Esophagus muscularis mucosa (tissue), 4 donors: Measurements from ENCODE around the gene BICC1. TPM values are rescaled to one million over a fixed set of nuclear protein-coding genes. Genes with fewer than 3 reads are reported as not detected.

Experiments
- DNase-seq: peaks from one replicate; pipeline ENCODE4 v3.0.0-alpha.2; 2017; ENCODE audit errors: extremely low spot score
- H3K27ac ChIP-seq, 4 donors: fragments of 200-600 bp; sonication (generic); replicated peaks in 1 of 4; 1 replicate in 3 of 4; 2 replicates in 1 of 4; pipeline ENCODE4 v1.5.1; 2016 to 2019; ENCODE audit warnings: mild to moderate bottlenecking in 1 of 4
- H3K27me3 ChIP-seq, 4 donors: fragments of 200-600 bp; sonication (generic); one replicate each; pipeline versions ENCODE4 v1.5.1 to v1.6.0; 2016 to 2019
- H3K36me3 ChIP-seq, 4 donors: fragments of 200-600 bp; sonication (generic); one replicate each; pipeline ENCODE4 v1.5.1; 2016 to 2019
- H3K4me1 ChIP-seq, 4 donors: fragments of 200-600 bp; sonication (generic); one replicate each; pipeline ENCODE4 v1.5.1; 2016 to 2019
- H3K4me3 ChIP-seq, 4 donors: fragments of 200-600 bp; sonication (generic); 1 replicate in 2 of 4; 2 replicates in 2 of 4; pipeline ENCODE4 v1.5.1; 2016 to 2019; ENCODE audit warnings: mild to moderate bottlenecking in 4 of 4, moderate library complexity in 1 of 4
- H3K9me3 ChIP-seq, 4 donors: fragments of 200-600 bp; sonication (generic); 1 replicate in 3 of 4; 2 replicates in 1 of 4; pipeline ENCODE4 v1.5.1; 2016 to 2019
- CTCF ChIP-seq, 3 experiments: fragments of 200-600 bp in 2 of 3; fragments of 450-650 bp in 1 of 3; sonication (generic) in 2 of 3; IDR thresholded peaks; one replicate each; pipeline ENCODE4 v1.5.1; 2017 to 2019; ENCODE audit warnings: antibody characterized with exemption in 3 of 3, mild to moderate bottlenecking in 2 of 3, moderate library complexity in 1 of 3
- EP300 ChIP-seq: sonication (generic); formaldehyde crosslinking; IDR thresholded peaks from one replicate; pipeline ENCODE4 v1.6.1; 2017; ENCODE audit warnings: antibody characterized with exemption
- POLR2A ChIP-seq: fragments of 450-650 bp; IDR thresholded peaks from one replicate; pipeline ENCODE4 v1.6.1; 2017; ENCODE audit warnings: antibody characterized with exemption, moderate library complexity, mild to moderate bottlenecking, low read depth
- POLR2AphosphoS5 ChIP-seq, 2 donors: sonication (generic); formaldehyde crosslinking; IDR thresholded peaks; one replicate each; pipeline ENCODE4 v1.6.1; 2017; ENCODE audit warnings: antibody characterized with exemption in 2 of 2
- WGBS: methylation state at CpG from one replicate; pipeline ENCODE4 v1.1.5; 2018; 5-methylcytosine and 5-hydroxymethylcytosine counted together
- intact Hi-C: fragments of 100-400 bp; cut with DNase I; formaldehyde crosslinking; loops from one replicate; pipeline ENCODE4 v1.15.1; 2023
- total RNA-seq, 4 donors: library from RNA; depleted of rRNA; stranded (reverse); fragments of >200 nt; gene quantifications; one replicate each; pipeline versions ENCODE4 v1.1.0 to v1.2.1, GENCODE V29; 2016

The BICC1 gene
- total RNA-seq, 4 donors from 2014 or later: 19.1 to 24.9 (median 20.5) TPM

- Histone ChIP-seq H3K4me3 (no peak overlapping the region), H3K36me3 (no peaks in the 10 kb centered on the region), H3K27ac (no peak overlapping the region), H3K4me1 (peaks cover 0 to 17% (median 14%) of the 10 kb centered on the region in 4 donors), H3K27me3 (no peaks in the 10 kb centered on the region), H3K9me3 (peaks cover 0 to 15% (median 0%) of the 10 kb centered on the region in 4 donors)
- DNase-seq: no peak
- WGBS: 68% methylated on average over 1 of the region's 1 CpG
- TF ChIP-seq EP300 (no peak), CTCF (IDR thresholded peaks at IDR 0.05) (no peak), POLR2A (no peak), POLR2AphosphoS5 (IDR thresholded peaks at IDR 0.05) (no peak)
- intact Hi-C loops: loop anchor here (5.0 kb wide), 1 partner anchor 497 kb away; the partner anchor contains the start of genes CISD1 and IPMK
These were observed 251.5 kb downstream of the BICC1 start for GRCh38 chr10:58764087-58764747.

- intact Hi-C loops: no loop called here
- H3K27me3 ChIP-seq: no peaks in the 10 kb centered on the region
- peaks cover 0 to 17% (median 14%) of the 10 kb centered on the region in 4 donors for H3K4me1 ChIP-seq
- TF ChIP-seq POLR2A (no peak), EP300 (no peak), POLR2AphosphoS5 (IDR thresholded peaks at IDR 0.05) (no peak), CTCF (IDR thresholded peaks at IDR 0.05) (no peak)
- H3K9me3 ChIP-seq: peaks cover 0 to 15% (median 0%) of the 10 kb centered on the region in 4 donors
- no peak for DNase-seq
- H3K36me3 ChIP-seq: no peaks in the 10 kb centered on the region
- 74% methylated on average over 3 of the region's 3 CpGs for WGBS
- H3K27ac ChIP-seq: no peak overlapping the region
- H3K4me3 ChIP-seq: no peak overlapping the region
These were observed 253.2 kb downstream of the BICC1 start for GRCh38 chr10:58765910-58766309.

- TF ChIP-seq POLR2A (no peak), CTCF (IDR thresholded peaks at IDR 0.05) (no peak), EP300 (no peak), POLR2AphosphoS5 (IDR thresholded peaks at IDR 0.05) (no peak)
- intact Hi-C loops: no loop called here
- no peak overlapping the region for H3K27ac ChIP-seq
- WGBS: 91% methylated on average over 4 of the region's 4 CpGs
- H3K4me3 ChIP-seq: no peak overlapping the region
- H3K27me3 ChIP-seq: no peaks in the 10 kb centered on the region
- peaks cover 0 to 15% (median 0%) of the 10 kb centered on the region in 4 donors for H3K9me3 ChIP-seq
- DNase-seq: no peak
- H3K4me1 ChIP-seq: peaks cover 0 to 24% (median 16%) of the 10 kb centered on the region in 4 donors
- no peaks in the 10 kb centered on the region for H3K36me3 ChIP-seq
These were observed 255.0 kb downstream of the BICC1 start for GRCh38 chr10:58767652-58768051.

- intact Hi-C loops: loop anchor here (10.0 kb wide), 1 partner anchor 257 kb away; the partner anchor contains the start of gene BICC1
- no peak overlapping the region for H3K4me3 ChIP-seq
- WGBS: 54% methylated on average over 1 of the region's 1 CpG
These were observed 259.2 kb downstream of the BICC1 start for GRCh38 chr10:58771863-58772262.

GRCh38 chr10:58772758-58773157 is 260.1 kb downstream of the BICC1 start:
- Histone ChIP-seq H3K36me3 (no peaks in the 10 kb centered on the region), H3K4me1 (peaks cover 3 to 39% (median 21%) of the 10 kb centered on the region in 4 donors), H3K9me3 (peaks cover 0 to 3% (median 0%) of the 10 kb centered on the region in 4 donors), H3K4me3 (no peak overlapping the region), H3K27me3 (no peaks in the 10 kb centered on the region), H3K27ac (no peak overlapping the region)
- TF ChIP-seq POLR2AphosphoS5 (IDR thresholded peaks at IDR 0.05) (no peak), POLR2A (no peak), CTCF (IDR thresholded peaks at IDR 0.05) (no peak), EP300 (no peak)
- DNase-seq: no peak
- WGBS: 82% methylated on average over 3 of the region's 3 CpGs
- intact Hi-C loops: loop anchor here (10.0 kb wide), 1 partner anchor 258 kb away; the partner anchor contains the start of gene BICC1

More at GRCh38 chr10:58771863-58772262, 259.2 kb downstream of the BICC1 start:
- TF ChIP-seq POLR2A: no peak
- TF ChIP-seq POLR2AphosphoS5 (IDR thresholded peaks at IDR 0.05): no peak
- no peaks in the 10 kb centered on the region for H3K27me3 ChIP-seq
- H3K4me1 ChIP-seq: peaks cover 3 to 36% (median 18%) of the 10 kb centered on the region in 4 donors
- DNase-seq: no peak
- H3K9me3 ChIP-seq: peaks cover 0 to 12% (median 0%) of the 10 kb centered on the region in 4 donors
- H3K36me3 ChIP-seq: no peaks in the 10 kb centered on the region
- H3K27ac ChIP-seq: peak overlapping the region in 1 of 4 donors; percentile 31
